Measurements from ENCODE around the gene UGCG.

UGCG gene

GRCh38 chr9:111857555-111858211, 38.9 kb upstream of the UGCG start:
- no peak for TF ChIP-seq CTCF (IDR thresholded peaks at IDR 0.05; ENCODE audit: low read depth, low read length)
- no peak for DNase-seq
- H3K4me3 ChIP-seq (ENCODE audit: low read depth, low read length): no peak overlapping the region
- no peaks in the 10 kb centered on the region for H3K36me3 ChIP-seq
- H3K27me3 ChIP-seq: no peaks in the 10 kb centered on the region
- H3K4me1 ChIP-seq: no peaks in the 10 kb centered on the region
- H3K9me3 ChIP-seq: no peaks in the 10 kb centered on the region; the same call in 1 of the 2 replicates

- Histone ChIP-seq H3K27me3 (no peaks in the 10 kb centered on the region), H3K4me1 (no peaks in the 10 kb centered on the region), H3K9me3 (no peaks in the 10 kb centered on the region), H3K36me3 (no peaks in the 10 kb centered on the region), H3K4me3 (ENCODE audit: low read depth, low read length) (no peak overlapping the region)
- no peak for TF ChIP-seq CTCF (IDR thresholded peaks at IDR 0.05; ENCODE audit: low read depth, low read length)
- no peak for DNase-seq
These were observed 36.2 kb upstream of the UGCG start for GRCh38 chr9:111860443-111860842.

GRCh38 chr9:111863636-111864035, 33.0 kb upstream of the UGCG start:
- Histone ChIP-seq H3K36me3 (no peaks in the 10 kb centered on the region), H3K4me1 (no peaks in the 10 kb centered on the region), H3K27me3 (no peaks in the 10 kb centered on the region), H3K4me3 (ENCODE audit: low read depth, low read length) (no peak overlapping the region), H3K9me3 (no peaks in the 10 kb centered on the region)
- TF ChIP-seq CTCF (IDR thresholded peaks at IDR 0.05; ENCODE audit: low read depth, low read length): no peak
- DNase-seq: no peak

GRCh38 chr9:111866976-111867375, 29.6 kb upstream of the UGCG start:
- no peak for TF ChIP-seq CTCF (IDR thresholded peaks at IDR 0.05; ENCODE audit: low read depth, low read length)
- DNase-seq: no peak
- Histone ChIP-seq H3K9me3 (no peaks in the 10 kb centered on the region), H3K4me1 (no peaks in the 10 kb centered on the region), H3K4me3 (ENCODE audit: low read depth, low read length) (no peak overlapping the region), H3K27me3 (no peaks in the 10 kb centered on the region), H3K36me3 (no peaks in the 10 kb centered on the region)

GRCh38 chr9:111868475-111868874, 28.1 kb upstream of the UGCG start:
- no peaks in the 10 kb centered on the region for H3K9me3 ChIP-seq
- H3K4me3 ChIP-seq (ENCODE audit: low read depth, low read length): no peak overlapping the region
- no peaks in the 10 kb centered on the region for H3K36me3 ChIP-seq
- no peak for DNase-seq
- TF ChIP-seq CTCF (IDR thresholded peaks at IDR 0.05; ENCODE audit: low read depth, low read length): no peak
- H3K27me3 ChIP-seq: no peaks in the 10 kb centered on the region
- no peaks in the 10 kb centered on the region for H3K4me1 ChIP-seq

GRCh38 chr9:111870774-111871498, 25.7 kb upstream of the UGCG start:
- no peak for DNase-seq
- Histone ChIP-seq H3K4me3 (ENCODE audit: low read depth, low read length) (no peak overlapping the region), H3K36me3 (no peaks in the 10 kb centered on the region), H3K4me1 (no peaks in the 10 kb centered on the region), H3K27me3 (no peaks in the 10 kb centered on the region), H3K9me3 (no peaks in the 10 kb centered on the region)
- no peak for TF ChIP-seq CTCF (IDR thresholded peaks at IDR 0.05; ENCODE audit: low read depth, low read length)
